Breast epithelium (tissue), 4 donors: ENCODE data around the gene MARCHF3. TPM values are rescaled to one million over a fixed set of nuclear protein-coding genes. Genes with fewer than 3 reads are reported as not detected.

Experiments used
- DNase-seq, 2 donors: peaks; one replicate each; pipeline ENCODE4 v3.0.0-alpha.2; 2019; ENCODE audit warnings: low spot score in 2 of 2
- H3K27ac ChIP-seq, 2 donors: fragments of 200-600 bp; sonication (generic) in 1 of 2; one replicate each; pipeline ENCODE4 v1.5.1; 2016 to 2019; ENCODE audit warnings: mild to moderate bottlenecking in 1 of 2
- H3K27me3 ChIP-seq, 2 donors: fragments of 200-600 bp; sonication (generic) in 1 of 2; one replicate each; pipeline versions ENCODE4 v1.5.1 to v1.6.0; 2017 to 2019; ENCODE audit warnings: control low read depth in 1 of 2, mild to moderate bottlenecking in 1 of 2
- H3K36me3 ChIP-seq: fragments of 200-600 bp; one replicate; pipeline ENCODE4 v1.5.1; 2019
- H3K4me1 ChIP-seq, 2 donors: fragments of 200-600 bp; sonication (generic); one replicate each; pipeline ENCODE4 v1.5.1; 2016 to 2019; ENCODE audit warnings: control low read depth in 1 of 2
- H3K4me3 ChIP-seq, 3 donors: fragments of 200-600 bp; sonication (generic); 1 replicate in 2 of 3; 2 replicates in 1 of 3; pipeline ENCODE4 v1.5.1; 2016 to 2019; ENCODE audit warnings: mild to moderate bottlenecking in 3 of 3, moderate library complexity in 2 of 3
- H3K9me3 ChIP-seq, 2 donors: fragments of 200-600 bp; sonication (generic) in 1 of 2; one replicate each; pipeline ENCODE4 v1.5.1; 2016 to 2019; ENCODE audit warnings: control low read depth in 1 of 2
- POLR2A ChIP-seq: fragments of 450-650 bp; IDR thresholded peaks from one replicate; pipeline ENCODE4 v1.6.1; 2016; ENCODE audit warnings: antibody characterized with exemption, mild to moderate bottlenecking, moderate library complexity
- POLR2AphosphoS5 ChIP-seq, 3 donors: sonication (generic); formaldehyde crosslinking; IDR thresholded peaks; one replicate each; pipeline ENCODE4 v1.6.1; 2017; ENCODE audit warnings: antibody characterized with exemption in 3 of 3
- intact Hi-C: fragments of 100-400 bp; cut with DNase I; formaldehyde crosslinking; loops from one replicate; pipeline ENCODE4 v1.15.1; 2023; ENCODE audit warnings: low total_unique reads
- total RNA-seq, 3 donors: library from RNA; depleted of rRNA; stranded (reverse); fragments of >200 nt; gene quantifications; one replicate each; pipeline ENCODE4 v1.1.0, GENCODE V29; 2016
- TF ChIP-seq, protein P1 (sequence below), 3 donors: fragments of 450-650 bp; IDR thresholded peaks; one replicate each; pipeline ENCODE4 v1.5.1; 2016 to 2017; ENCODE audit warnings: antibody characterized with exemption in 3 of 3, mild to moderate bottlenecking in 3 of 3, moderate library complexity in 3 of 3

The MARCHF3 gene
- total RNA-seq, 3 donors from 2014 or later: 7.5 to 16.1 (median 11.6) TPM

DNA sequence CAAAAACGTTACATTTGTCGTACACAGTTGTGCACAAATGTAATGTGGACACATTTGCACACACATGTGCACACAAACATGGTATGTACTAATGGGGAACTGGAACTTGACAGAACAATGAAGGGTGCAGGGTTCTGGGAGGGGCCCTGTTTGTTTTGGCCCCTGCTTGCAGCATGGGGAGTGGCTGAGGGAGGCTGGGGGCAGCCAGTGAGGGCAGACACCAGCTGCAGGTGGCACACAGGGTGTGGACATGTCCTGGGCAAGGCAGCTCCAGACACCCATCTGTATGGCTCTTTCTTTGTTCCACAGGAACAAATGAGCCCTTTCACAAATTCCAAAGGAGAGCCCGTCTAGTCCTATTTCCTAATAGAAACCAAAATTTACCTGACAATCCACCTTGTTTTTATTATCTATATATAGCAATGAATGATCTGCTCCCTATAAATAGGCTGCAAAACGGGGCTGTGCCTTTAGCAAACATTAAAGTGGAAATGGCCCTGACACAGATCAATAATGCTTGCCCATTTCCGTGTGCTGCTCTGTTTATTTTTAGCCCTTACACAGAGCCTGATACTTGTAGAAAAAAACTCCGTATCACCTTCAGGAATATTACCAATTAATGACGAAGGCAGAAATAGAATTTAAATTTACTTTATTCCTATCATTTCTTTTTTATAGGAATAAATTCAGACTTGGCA lies 26.4 kb downstream of the MARCHF3 start:
- Histone ChIP-seq H3K4me1 (no peaks in the 10 kb centered on the region), H3K27ac (no peak overlapping the region), H3K9me3 (no peaks in the 10 kb centered on the region), H3K27me3 (no peaks in the 10 kb centered on the region), H3K36me3 (no peaks in the 10 kb centered on the region), H3K4me3 (no peak overlapping the region)
- TF ChIP-seq POLR2A: no peak
- TF ChIP-seq POLR2AphosphoS5 (IDR thresholded peaks at IDR 0.05): no peak
- TF ChIP-seq, protein P1, sequence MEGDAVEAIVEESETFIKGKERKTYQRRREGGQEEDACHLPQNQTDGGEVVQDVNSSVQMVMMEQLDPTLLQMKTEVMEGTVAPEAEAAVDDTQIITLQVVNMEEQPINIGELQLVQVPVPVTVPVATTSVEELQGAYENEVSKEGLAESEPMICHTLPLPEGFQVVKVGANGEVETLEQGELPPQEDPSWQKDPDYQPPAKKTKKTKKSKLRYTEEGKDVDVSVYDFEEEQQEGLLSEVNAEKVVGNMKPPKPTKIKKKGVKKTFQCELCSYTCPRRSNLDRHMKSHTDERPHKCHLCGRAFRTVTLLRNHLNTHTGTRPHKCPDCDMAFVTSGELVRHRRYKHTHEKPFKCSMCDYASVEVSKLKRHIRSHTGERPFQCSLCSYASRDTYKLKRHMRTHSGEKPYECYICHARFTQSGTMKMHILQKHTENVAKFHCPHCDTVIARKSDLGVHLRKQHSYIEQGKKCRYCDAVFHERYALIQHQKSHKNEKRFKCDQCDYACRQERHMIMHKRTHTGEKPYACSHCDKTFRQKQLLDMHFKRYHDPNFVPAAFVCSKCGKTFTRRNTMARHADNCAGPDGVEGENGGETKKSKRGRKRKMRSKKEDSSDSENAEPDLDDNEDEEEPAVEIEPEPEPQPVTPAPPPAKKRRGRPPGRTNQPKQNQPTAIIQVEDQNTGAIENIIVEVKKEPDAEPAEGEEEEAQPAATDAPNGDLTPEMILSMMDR (IDR thresholded peaks at IDR 0.05): no peak
- DNase-seq: no peak
- intact Hi-C loops: no loop called here

DNA sequence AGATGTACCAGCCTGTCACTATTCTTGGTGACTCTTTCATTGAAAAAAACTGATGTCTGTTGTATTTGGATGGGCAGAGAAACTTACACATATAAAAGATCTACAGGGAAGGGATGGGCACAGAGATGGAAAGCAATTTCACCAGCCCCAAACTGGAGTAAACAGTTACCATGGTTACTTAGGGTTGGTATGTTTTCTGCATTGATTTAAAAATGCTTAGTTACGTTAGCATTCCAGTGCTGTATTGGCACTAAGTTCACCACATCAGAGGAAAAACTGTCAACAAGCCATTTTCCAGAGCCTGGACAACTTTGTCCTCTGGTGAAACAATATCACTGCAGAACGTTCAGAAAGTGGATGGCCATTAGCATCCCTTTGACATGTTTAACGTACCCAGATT lies 28.0 kb downstream of the MARCHF3 start:
- DNase-seq: no peak
- intact Hi-C loops: no loop called here
- TF ChIP-seq POLR2A: no peak
- TF ChIP-seq, protein P1 (IDR thresholded peaks at IDR 0.05): no peak
- TF ChIP-seq POLR2AphosphoS5 (IDR thresholded peaks at IDR 0.05): no peak
- Histone ChIP-seq H3K27me3 (no peaks in the 10 kb centered on the region), H3K36me3 (no peaks in the 10 kb centered on the region), H3K27ac (no peak overlapping the region), H3K4me3 (no peak overlapping the region), H3K9me3 (no peaks in the 10 kb centered on the region), H3K4me1 (no peaks in the 10 kb centered on the region)

GRCh38 chr5:127001621-127002296 lies 28.6 kb downstream of the MARCHF3 start:
- H3K27me3 ChIP-seq: no peaks in the 10 kb centered on the region
- TF ChIP-seq, protein P1 (IDR thresholded peaks at IDR 0.05): no peak
- TF ChIP-seq POLR2AphosphoS5 (IDR thresholded peaks at IDR 0.05) (no peak), POLR2A (no peak)
- no peak for DNase-seq
- H3K36me3 ChIP-seq: no peaks in the 10 kb centered on the region
- no peaks in the 10 kb centered on the region for H3K4me1 ChIP-seq
- H3K4me3 ChIP-seq: no peak overlapping the region
- intact Hi-C loops: no loop called here
- H3K27ac ChIP-seq: no peak overlapping the region
- no peaks in the 10 kb centered on the region for H3K9me3 ChIP-seq

DNA sequence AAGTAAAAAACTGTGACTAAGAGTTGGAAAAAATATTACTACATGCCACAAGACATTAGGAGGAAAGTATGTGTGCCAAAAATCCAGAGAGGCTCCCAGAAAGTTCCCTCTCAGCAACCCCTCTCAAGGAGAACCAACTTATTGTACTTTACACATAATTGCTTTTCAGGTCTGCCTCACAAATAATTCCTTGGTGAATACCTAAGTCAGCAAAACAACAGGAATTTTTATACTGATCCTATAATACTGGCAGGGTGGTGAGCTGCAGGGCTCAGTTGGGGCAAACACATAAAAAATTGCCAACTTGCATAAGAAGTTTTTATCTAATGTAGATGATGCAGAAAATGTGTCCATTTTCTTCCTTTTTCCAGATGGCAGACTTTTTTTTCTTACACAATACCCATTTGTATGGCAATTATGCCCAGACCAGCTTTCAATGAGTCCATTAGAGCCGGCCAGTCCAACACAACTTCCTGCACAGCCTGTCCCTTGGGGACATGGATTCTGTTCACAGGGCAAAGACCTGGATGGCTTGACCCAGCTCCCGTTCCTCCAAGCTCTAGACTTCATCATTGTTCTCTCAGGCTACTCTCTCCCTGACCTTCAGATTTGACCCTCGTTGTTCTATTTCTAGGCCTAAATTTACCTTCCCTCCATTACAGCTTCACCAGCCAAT lies 31.3 kb downstream of the MARCHF3 start:
- TF ChIP-seq POLR2A: no peak
- intact Hi-C loops: no loop called here
- DNase-seq: no peak
- no peak overlapping the region for H3K27ac ChIP-seq
- no peaks in the 10 kb centered on the region for H3K36me3 ChIP-seq
- no peaks in the 10 kb centered on the region for H3K27me3 ChIP-seq
- no peaks in the 10 kb centered on the region for H3K9me3 ChIP-seq
- no peaks in the 10 kb centered on the region for H3K4me1 ChIP-seq
- no peak overlapping the region for H3K4me3 ChIP-seq

GRCh38 chr5:126998201-126998631 lies 32.1 kb downstream of the MARCHF3 start:
- TF ChIP-seq POLR2AphosphoS5 (IDR thresholded peaks at IDR 0.05) (no peak), POLR2A (no peak)
- TF ChIP-seq, protein P1 (IDR thresholded peaks at IDR 0.05): no peak
- H3K4me3 ChIP-seq: no peak overlapping the region
- no peaks in the 10 kb centered on the region for H3K4me1 ChIP-seq
- H3K27ac ChIP-seq: no peak overlapping the region
- no peaks in the 10 kb centered on the region for H3K36me3 ChIP-seq
- no peak for DNase-seq
- intact Hi-C loops: no loop called here
- no peaks in the 10 kb centered on the region for H3K27me3 ChIP-seq
- H3K9me3 ChIP-seq: no peaks in the 10 kb centered on the region
